HL-60/S4 (cell line): ENCODE measurements around the gene PRPSAP1.

Source experiments
- in situ Hi-C: fragments of 300-500 bp; cut with MboI; formaldehyde crosslinking; loops from 2 replicates; pipeline ENCODE4 v1.14.3; 2022; ENCODE audit warnings: low sequenced_read_pairs

Gene PRPSAP1

DNA sequence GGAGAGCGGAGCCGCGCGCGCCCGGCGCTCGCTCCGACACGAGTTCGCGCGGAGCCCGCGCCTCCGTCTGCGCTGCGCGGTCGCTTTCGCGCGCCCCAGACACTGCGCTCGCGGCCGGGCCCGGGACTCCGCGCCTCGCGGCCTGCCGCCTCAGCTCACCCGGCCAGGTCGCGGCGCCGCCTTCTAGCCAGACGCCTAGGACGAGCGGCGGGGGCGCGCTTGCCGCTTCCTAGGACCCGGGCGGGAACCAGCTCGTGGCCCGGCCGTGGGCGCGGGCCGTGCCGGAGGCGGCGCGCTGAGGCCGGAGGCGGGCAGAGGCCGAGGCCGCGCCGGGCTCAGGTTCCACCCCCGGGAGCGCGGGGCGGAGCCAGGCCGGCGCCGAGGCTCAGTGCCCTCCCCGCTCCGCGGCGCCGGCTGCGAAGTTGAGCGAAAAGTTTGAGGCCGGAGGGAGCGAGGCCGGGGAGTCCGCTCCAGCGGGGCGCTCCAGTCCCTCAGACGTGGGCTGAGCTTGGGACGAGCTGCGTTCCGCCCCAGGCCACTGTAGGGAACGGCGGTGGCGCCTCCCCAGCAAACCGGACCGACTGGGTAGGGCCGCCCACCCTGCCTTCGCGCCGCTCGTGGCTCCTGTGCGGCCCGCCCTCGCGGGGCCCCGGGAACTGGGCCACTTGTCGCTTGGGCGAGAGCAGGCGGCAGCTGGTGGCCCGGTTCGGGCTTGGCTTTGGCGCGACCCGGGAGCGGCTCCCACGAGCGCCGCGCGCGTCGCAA is 30.7 kb upstream of the PRPSAP1 start, which contains the start of gene SPHK1:
SPHK1 (plus strand) TSS at position 388 of the 765 bp plus-strand sequence. CDS start 1,036 bp downstream, outside the sequence.
- in situ Hi-C loops, result loop anchor here (25.0 kb wide), 1 partner anchor 272 kb away; the partner anchor contains the start of gene EXOC7

- in situ Hi-C loops, result loop anchor here (25.0 kb wide), 1 partner anchor 271 kb away; the partner anchor contains the start of gene EXOC7
Measured at GRCh38 chr17:76383546-76384221, 30.0 kb upstream of the PRPSAP1 start.

DNA sequence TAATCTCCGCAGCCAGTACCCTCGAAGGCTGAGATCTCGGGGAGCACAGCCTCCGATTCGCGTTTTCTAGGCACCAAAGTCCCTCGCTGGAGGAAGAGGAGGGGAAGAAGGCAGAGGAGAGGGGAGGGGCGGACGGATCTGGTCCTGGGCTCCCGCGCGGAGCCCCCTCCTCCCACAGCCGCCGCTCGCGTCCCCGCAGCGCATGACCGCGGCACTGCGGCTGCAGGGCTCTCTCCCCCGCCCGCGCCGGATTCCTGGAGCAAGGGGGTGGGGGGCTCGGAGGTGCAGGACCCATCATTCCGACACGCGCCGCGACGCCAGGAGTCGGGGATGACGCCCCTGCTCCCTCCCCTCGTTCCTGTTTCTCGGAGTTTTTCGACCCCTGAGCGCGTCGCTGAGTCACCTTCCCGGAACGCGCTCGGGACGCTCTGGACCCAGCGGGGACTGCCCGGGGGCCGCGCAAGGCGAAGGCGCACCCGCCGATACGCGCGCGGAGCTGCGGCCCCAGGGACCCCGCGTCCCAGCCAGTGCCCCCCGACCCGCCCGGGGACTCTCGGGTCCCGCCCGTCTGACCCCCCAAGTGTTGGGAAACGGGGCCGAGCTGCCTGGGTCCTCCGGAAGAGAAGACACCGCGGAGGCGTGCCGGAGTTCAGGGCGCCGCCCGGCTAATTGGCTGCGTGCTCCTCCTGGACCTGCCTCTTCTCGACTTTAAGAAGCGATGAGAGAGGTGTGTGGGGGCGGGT is 29.3 kb upstream of the PRPSAP1 start:
- in situ Hi-C loops, result loop anchor here (25.0 kb wide), 1 partner anchor 271 kb away; the partner anchor contains the start of gene EXOC7

GRCh38 chr17:76382351-76382802 is 28.7 kb upstream of the PRPSAP1 start:
- in situ Hi-C loops, result loop anchor here (25.0 kb wide), 1 partner anchor 270 kb away; the partner anchor contains the start of gene EXOC7

GRCh38 chr17:76381633-76382350 is 28.1 kb upstream of the PRPSAP1 start:
- in situ Hi-C loops, result loop anchor here (25.0 kb wide), 1 partner anchor 269 kb away; the partner anchor contains the start of gene EXOC7

GRCh38 chr17:76379646-76380376 is 26.1 kb upstream of the PRPSAP1 start:
- in situ Hi-C loops, result loop anchor here (25.0 kb wide), 1 partner anchor 268 kb away; the partner anchor contains the start of gene EXOC7

GRCh38 chr17:76379275-76379641 is 25.5 kb upstream of the PRPSAP1 start:
- in situ Hi-C loops, result loop anchor here (25.0 kb wide), 1 partner anchor 267 kb away; the partner anchor contains the start of gene EXOC7

GRCh38 chr17:76378548-76379274 is 25.0 kb upstream of the PRPSAP1 start:
- in situ Hi-C loops, result loop anchor here (25.0 kb wide), 1 partner anchor 266 kb away; the partner anchor contains the start of gene EXOC7

GRCh38 chr17:76376318-76377133 is 22.8 kb upstream of the PRPSAP1 start:
- in situ Hi-C loops, result loop anchor here (25.0 kb wide), 1 partner anchor 264 kb away; the partner anchor contains the start of gene EXOC7

DNA sequence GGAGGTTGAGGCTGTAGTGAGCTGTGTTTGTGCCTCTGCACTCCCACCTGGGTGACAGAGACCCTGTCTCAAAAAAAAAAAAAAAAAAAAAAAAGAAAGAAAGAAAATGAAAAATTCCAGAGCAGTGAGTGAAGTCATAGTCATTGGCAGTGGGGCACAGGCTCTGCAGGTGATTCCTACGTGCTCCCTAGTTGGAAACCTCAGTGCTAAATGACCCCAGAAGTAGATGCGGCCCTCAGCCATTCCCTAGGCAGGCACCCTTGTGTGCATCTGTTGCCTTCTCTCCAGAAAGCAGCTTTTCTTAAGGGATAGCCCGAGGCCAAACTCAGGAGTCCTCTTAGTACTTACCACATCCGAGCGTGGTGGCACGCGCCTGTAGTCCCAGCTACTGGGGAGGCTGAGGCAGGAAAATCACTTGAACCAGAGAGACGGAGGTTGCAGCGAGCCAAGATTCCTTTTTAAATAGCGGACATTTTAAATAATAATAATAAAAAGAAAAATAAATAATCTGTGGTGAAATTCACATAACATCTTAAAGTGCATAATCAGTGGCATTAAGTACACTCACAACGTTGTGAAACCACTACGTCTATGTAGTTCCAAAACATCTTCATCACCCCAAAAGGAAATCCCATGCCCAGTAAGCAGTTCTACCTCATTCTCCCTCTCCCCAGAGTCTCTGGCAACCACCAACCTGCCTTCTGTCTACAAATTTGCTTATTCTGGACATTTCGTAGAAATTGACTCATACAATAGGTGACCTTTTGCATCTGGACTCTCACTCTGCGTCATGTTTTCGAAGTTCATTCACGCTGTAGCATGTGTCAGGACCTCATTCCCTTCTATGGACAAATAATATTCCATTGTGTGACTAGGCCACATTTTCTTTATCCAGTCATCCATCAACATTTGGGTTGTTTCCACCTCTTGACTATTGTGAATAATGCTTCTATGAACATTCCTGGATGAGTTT is 18.2 kb upstream of the PRPSAP1 start:
- in situ Hi-C loops, result no loop called here

- in situ Hi-C loops, result no loop called here
Measured at GRCh38 chr17:76370261-76370993, 16.7 kb upstream of the PRPSAP1 start.

DNA sequence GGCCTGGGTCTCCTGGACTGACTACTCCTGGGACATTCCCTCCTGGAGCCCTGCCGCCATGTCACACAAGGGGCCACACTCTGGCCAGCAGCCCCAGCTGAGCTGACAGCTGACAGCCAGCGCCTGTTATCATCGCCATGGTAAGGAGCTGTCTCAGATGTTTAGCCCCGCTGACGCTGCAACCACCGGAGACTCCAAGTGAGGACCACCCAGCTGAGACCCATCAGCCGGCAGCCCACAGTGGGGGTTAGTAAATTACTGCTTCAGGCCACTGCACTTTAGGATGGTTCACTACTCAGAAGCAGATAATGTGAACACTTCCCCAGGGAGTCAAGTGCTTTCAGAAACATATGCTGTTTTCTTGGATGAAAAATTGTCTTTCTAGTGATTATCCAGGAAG is 16.1 kb upstream of the PRPSAP1 start:
- in situ Hi-C loops, result no loop called here

DNA sequence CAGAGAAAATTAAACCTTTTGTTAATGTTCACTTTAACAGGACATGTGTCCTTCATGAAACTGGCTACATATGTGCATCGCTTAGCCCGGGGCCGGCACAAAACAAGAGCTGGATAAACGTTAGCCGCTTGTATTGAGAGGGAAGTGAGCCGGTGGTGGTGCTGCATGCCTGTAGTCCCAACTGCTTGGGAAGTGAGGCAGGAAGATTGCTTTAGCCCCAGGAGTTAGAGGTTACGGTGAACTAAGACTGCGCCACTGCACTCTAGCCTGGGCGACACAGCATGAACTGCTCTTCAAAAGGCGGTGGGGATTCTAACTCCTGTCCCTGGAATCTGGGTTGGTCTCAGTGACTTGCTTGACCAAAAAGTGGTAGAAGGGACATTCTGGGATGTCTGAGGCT is 15.7 kb upstream of the PRPSAP1 start:
- in situ Hi-C loops, result no loop called here

GRCh38 chr17:76368545-76368944 is 14.8 kb upstream of the PRPSAP1 start:
- in situ Hi-C loops, result no loop called here

DNA sequence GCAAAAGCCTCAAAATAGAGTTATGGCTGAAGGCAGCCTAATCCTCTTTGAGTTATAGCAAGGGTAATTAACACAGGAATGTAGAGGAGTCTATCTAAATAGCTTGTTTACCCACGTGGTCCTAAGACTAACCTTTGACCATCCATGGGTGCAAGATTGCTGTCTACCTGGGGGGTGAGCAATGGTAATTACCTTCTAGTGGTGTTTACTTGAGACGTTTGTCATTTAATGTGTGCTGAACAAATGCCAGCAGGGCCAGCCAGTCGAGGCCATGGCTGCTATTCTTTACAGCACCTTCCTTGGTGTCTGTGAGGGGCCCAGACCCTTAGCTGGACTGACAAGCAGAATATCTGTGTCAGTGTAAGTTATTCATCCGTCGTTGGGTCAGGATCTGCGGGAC is 13.9 kb upstream of the PRPSAP1 start:
- in situ Hi-C loops, result no loop called here

DNA sequence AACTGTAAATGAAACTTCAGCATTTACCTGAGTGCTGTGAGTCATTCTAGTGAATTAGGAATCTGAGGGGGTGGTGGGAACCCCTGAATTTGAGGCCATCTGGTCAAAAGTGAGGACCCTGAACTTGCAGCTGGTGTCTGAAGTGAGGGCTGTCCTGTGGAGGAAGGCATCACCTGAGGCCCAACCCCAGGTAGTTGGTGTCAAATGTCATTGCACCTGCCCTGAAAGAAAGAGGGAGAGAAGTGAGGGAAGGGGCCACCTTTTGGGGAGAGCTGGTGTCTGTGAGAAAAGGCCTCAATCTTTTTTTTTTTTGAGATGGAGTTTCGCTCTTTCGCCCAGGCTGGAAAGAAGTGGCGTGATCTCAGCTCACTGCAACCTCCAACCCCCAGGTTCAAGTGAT is 12.5 kb upstream of the PRPSAP1 start:
- in situ Hi-C loops, result no loop called here
